Femur (tissue), 1 donor: ENCODE results near the gene RSPH6A.

Source experiments
- DNase-seq: peaks from one replicate; pipeline ENCODE4 v3.0.0-alpha.2; 2017

The RSPH6A gene

GRCh38 chr19:45779231-45780145, 35.6 kb downstream of the RSPH6A start:
- DNase-seq, result peak; percentile 84

- DNase-seq, result no peak
Observed at GRCh38 chr19:45778010-45778661, 37.0 kb downstream of the RSPH6A start.

GRCh38 chr19:45777395-45777961, 37.6 kb downstream of the RSPH6A start:
- DNase-seq, result no peak

GRCh38 chr19:45774765-45775164, 40.3 kb downstream of the RSPH6A start:
- no peak for DNase-seq

- DNase-seq, result no peak
Observed at GRCh38 chr19:45773384-45773783, 41.7 kb downstream of the RSPH6A start.

- no peak for DNase-seq
Observed at GRCh38 chr19:45772912-45773311, 42.2 kb downstream of the RSPH6A start.

GRCh38 chr19:45772130-45772840, 42.8 kb downstream of the RSPH6A start:
- no peak for DNase-seq

GRCh38 chr19:45771311-45771933, 43.7 kb downstream of the RSPH6A start:
- DNase-seq, result peak; percentile 48

- DNase-seq, result peak; percentile 98
Observed at GRCh38 chr19:45770192-45771101, 44.7 kb downstream of the RSPH6A start.

GRCh38 chr19:45769821-45770191, 45.3 kb downstream of the RSPH6A start:
- no peak for DNase-seq

GRCh38 chr19:45768984-45769782, 45.9 kb downstream of the RSPH6A start, which contains the start of gene SIX5:
SIX5 (minus strand) TSS chr19:45769252; CDS start chr19:45768844, 408 bp downstream.
- DNase-seq, result peak; percentile 99

GRCh38 chr19:45768655-45768983, 46.5 kb downstream of the RSPH6A start:
- no peak for DNase-seq

- DNase-seq, result peak; percentile 80
Observed at GRCh38 chr19:45767881-45768654, 47.0 kb downstream of the RSPH6A start.

GRCh38 chr19:45767410-45767880, 47.7 kb downstream of the RSPH6A start:
- peak; percentile 92 for DNase-seq

GRCh38 chr19:45766869-45767346, 48.2 kb downstream of the RSPH6A start:
- no peak for DNase-seq

- peak; percentile 46 for DNase-seq
Observed at GRCh38 chr19:45766296-45766868, 48.7 kb downstream of the RSPH6A start.

- DNase-seq, result peak; percentile 52
Observed at GRCh38 chr19:45765702-45766295, 49.3 kb downstream of the RSPH6A start.

GRCh38 chr19:45764945-45765701, 50.0 kb downstream of the RSPH6A start:
- DNase-seq, result peak; percentile 41
